Endothelial cell of umbilical vein (primary cell): ENCODE results near the gene STX16. TPM values are rescaled to one million over a fixed set of nuclear protein-coding genes. Genes with fewer than 3 reads are reported as not detected.

Experiments
- BruUV-seq: library from RNA; stranded (reverse); fragments of 400-500 nt; replicated peaks from 2 replicates; lab custom pipeline; 2021; lab: Mats Ljungman, UMichigan
- CTCF ChIA-PET: fragments of 300-600, 350-600 bp; sonication (Branson Sonifier 250); formaldehyde crosslinking; loops from one replicate; lab custom pipeline; 2021; ENCODE audit warnings: antibody characterized with exemption, inconsistent platforms; lab: Charles Lee
- POLR2A ChIA-PET: fragments of 300-600, 350-600 bp; sonication (Branson Sonifier 250); formaldehyde crosslinking; loops from one replicate; lab custom pipeline; 2021; ENCODE audit warnings: antibody characterized with exemption, inconsistent platforms; lab: Charles Lee
- DNase-seq: peaks from one replicate; pipeline ENCODE4 v3.0.0-alpha.2; 2011; ENCODE audit warnings: low read depth, low spot score
- FAIRE-seq: peaks from 2 replicates; lab custom pipeline; 2011; peaks lifted over from hg19 to GRCh38; lab: Jason Lieb, UNC
- H2AFZ ChIP-seq: 2 replicates; pipeline ENCODE4 v1.6.0; 2012; ENCODE audit warnings: low read depth, low read length, control low read depth, inconsistent platforms
- H3K27ac ChIP-seq: 2 replicates; pipeline ENCODE4 v1.5.1; 2011; ENCODE audit warnings: low read depth, mild to moderate bottlenecking, control low read depth, low read length, moderate library complexity; ENCODE audit not compliant: insufficient read depth
- H3K27me3 ChIP-seq, 2 experiments: 2 replicates each; pipeline versions ENCODE4 v1.6.0 to v1.6.1; 2011; ENCODE audit warnings: low read length in 2 of 2, mixed read lengths in 1 of 2; ENCODE audit not compliant: control insufficient read depth in 2 of 2, insufficient read depth in 2 of 2
- H3K36me3 ChIP-seq, 2 experiments: 2 replicates in 1 of 2; 3 replicates in 1 of 2; pipeline ENCODE4 v1.5.1; 2011; ENCODE audit warnings: low read length in 2 of 2, mild to moderate bottlenecking in 1 of 2, moderate library complexity in 1 of 2; ENCODE audit not compliant: control insufficient read depth in 2 of 2, insufficient read depth in 2 of 2; ENCODE audit errors: extremely low read depth in 1 of 2
- H3K4me1 ChIP-seq: 3 replicates; pipeline ENCODE4 v1.5.1; 2011; ENCODE audit warnings: mild to moderate bottlenecking, low read length; ENCODE audit not compliant: control insufficient read depth, insufficient read depth; ENCODE audit errors: extremely low read depth
- H3K4me2 ChIP-seq: 2 replicates; pipeline ENCODE4 v1.6.1; 2011; ENCODE audit warnings: low read length, control low read depth, mixed read lengths; ENCODE audit not compliant: insufficient read depth
- H3K4me3 ChIP-seq, 3 experiments: fragments of 200-600 bp in 1 of 3; sonication (generic), shearing (Covaris generic) in 1 of 3; replicated peaks in 1 of 3; 2 replicates each; pipeline ENCODE4 v1.5.1; 2011 to 2016; ENCODE audit warnings: control low read depth in 3 of 3, low read length in 3 of 3, mild to moderate bottlenecking in 2 of 3, inconsistent platforms in 1 of 3, low read depth in 1 of 3, moderate library complexity in 1 of 3; ENCODE audit not compliant: insufficient read depth in 1 of 3
- H3K79me2 ChIP-seq: 2 replicates; pipeline ENCODE4 v1.6.0; 2012; ENCODE audit warnings: low read length, inconsistent platforms; ENCODE audit not compliant: control insufficient read depth, insufficient read depth
- H3K9ac ChIP-seq: replicated peaks from 2 replicates; pipeline ENCODE3; 2011; ENCODE audit warnings: low read length, control low read depth; ENCODE audit not compliant: insufficient read depth; ENCODE audit errors: extremely low read depth
- H3K9me1 ChIP-seq: replicated peaks from 3 replicates; pipeline ENCODE4 v1.6.0; 2011; ENCODE audit warnings: mild to moderate bottlenecking, low read length; ENCODE audit not compliant: control insufficient read depth, insufficient read depth; ENCODE audit errors: extremely low read depth
- H3K9me3 ChIP-seq: replicated peaks from 2 replicates; pipeline ENCODE4 v1.5.1; 2012; ENCODE audit warnings: low read length, inconsistent platforms; ENCODE audit not compliant: control insufficient read depth, insufficient read depth
- H4K20me1 ChIP-seq: replicated peaks from 2 replicates; pipeline ENCODE3; 2011; ENCODE audit warnings: mild to moderate bottlenecking, low read length; ENCODE audit not compliant: control insufficient read depth, insufficient read depth; ENCODE audit errors: extremely low read depth
- EZH2 ChIP-seq: IDR thresholded peaks from 2 replicates; pipeline ENCODE4 v1.6.1; 2012; ENCODE audit warnings: borderline replicate concordance, low read depth, mild to moderate bottlenecking, moderate library complexity, low read length, inconsistent platforms; ENCODE audit not compliant: severe bottlenecking
- FOS ChIP-seq: IDR thresholded peaks from 2 replicates; pipeline ENCODE4 v1.6.1; 2011; ENCODE audit warnings: mild to moderate bottlenecking, low read length, moderate library complexity, borderline replicate concordance; ENCODE audit not compliant: insufficient read depth
- GATA2 ChIP-seq: IDR thresholded peaks from 2 replicates; pipeline ENCODE4 v1.7.0; 2011; ENCODE audit warnings: low read depth, mild to moderate bottlenecking, moderate library complexity, mixed read lengths, low read length; ENCODE audit not compliant: insufficient read length, insufficient read depth
- JUN ChIP-seq: IDR thresholded peaks from 2 replicates; pipeline ENCODE4 v1.6.1; 2011; ENCODE audit warnings: borderline replicate concordance, low read depth; ENCODE audit not compliant: insufficient read length, insufficient read depth
- MAX ChIP-seq: IDR thresholded peaks from 2 replicates; pipeline ENCODE4 v1.6.1; 2011; ENCODE audit not compliant: insufficient read depth, insufficient read length
- MYC ChIP-seq: IDR thresholded peaks from one replicate; pipeline ENCODE4 v1.6.1; 2011; ENCODE audit warnings: mild to moderate bottlenecking, low read depth, low read length
- POLR2A ChIP-seq: IDR thresholded peaks from 2 replicates; pipeline ENCODE4 v1.6.1; 2012; ENCODE audit warnings: low read depth, mild to moderate bottlenecking, control low read depth, low read length
- POLR2AphosphoS5 ChIP-seq: IDR thresholded peaks from 2 replicates; pipeline ENCODE4 v1.6.1; 2012; ENCODE audit warnings: low read depth, mild to moderate bottlenecking, control low read depth, low read length, moderate library complexity; ENCODE audit not compliant: insufficient read depth
- dilution Hi-C: fragments of 300-500 bp; cut with MboI; formaldehyde crosslinking; loops from one replicate; pipeline ENCODE4 v1.15.0; 2019; ENCODE audit warnings: low sequenced_read_pairs; ENCODE audit not compliant: extremely low pct_ligation_motif_present
- intact Hi-C: fragments of 100-400 bp; cut with micrococcal nuclease; formaldehyde crosslinking; loops from one replicate; pipeline ENCODE4 v1.10.0; 2022
- polyA plus RNA-seq, 4 experiments: library from polyadenylated mRNA; depleted of rRNA in 3 of 4; stranded (reverse) in 3 of 4; unstranded in 1 of 4; fragments of >200 nt; gene quantifications; 2 replicates each; pipeline versions ENCODE4 v1.2.1 to v1.2.3, GENCODE V29; 2011 to 2012; ENCODE audit warnings: missing spikeins in 1 of 4
- total RNA-seq: library from RNA; stranded (reverse); gene quantifications from 2 replicates; pipeline ENCODE4 v1.2.3, GENCODE V29; 2021
- TF ChIP-seq, protein P1 (sequence below), 2 donors: IDR thresholded peaks; 1 replicate in 1 of 2; 2 replicates in 1 of 2; pipeline ENCODE4 v1.5.1; 2011; ENCODE audit warnings: low read length in 2 of 2, mild to moderate bottlenecking in 2 of 2, moderate library complexity in 2 of 2, control low read depth in 1 of 2, inconsistent platforms in 1 of 2, low read depth in 1 of 2; ENCODE audit not compliant: insufficient read depth in 1 of 2; ENCODE audit errors: extremely low read depth in 1 of 2

The STX16 gene
- total and polyA plus RNA-seq, 2 donors (not counting 3 experiments of a cell fraction or from before 2014, with no cell fraction given): 43.1 to 63.5 TPM

DNA sequence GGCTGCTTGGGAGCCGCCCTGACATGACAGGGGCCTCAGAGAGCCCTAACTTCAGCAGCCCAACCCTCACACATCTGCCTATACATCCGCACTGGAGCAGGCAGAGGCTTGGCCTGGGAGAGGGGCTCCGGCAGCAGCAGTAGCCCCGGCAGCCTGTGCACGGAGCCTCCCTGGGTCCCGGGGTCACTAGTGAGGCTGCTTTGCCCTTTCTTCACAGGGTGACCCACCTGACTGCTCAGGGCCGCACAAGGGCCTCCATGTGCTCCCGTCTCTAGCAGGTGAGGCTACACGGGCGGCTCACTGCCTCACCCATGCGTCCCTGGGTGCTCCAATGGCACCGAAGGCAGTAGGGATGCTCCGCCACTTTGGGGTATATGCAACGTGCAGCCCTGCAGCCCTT, 36.7 kb upstream of the STX16 start:
- no TSS peak for BruUV-seq
- Histone ChIP-seq H3K9ac (no peak overlapping the region), H3K27me3 (peaks cover 0 to 5% of the 10 kb centered on the region in 2 experiments), H3K36me3 (no peaks in the 10 kb centered on the region), H4K20me1 (no peaks in the 10 kb centered on the region), H3K4me1 (no peaks in the 10 kb centered on the region), H3K9me3 (no peaks in the 10 kb centered on the region), H2AFZ (no peak overlapping the region), H3K4me3 (no peak overlapping the region), H3K4me2 (no peak overlapping the region), H3K27ac (no peak overlapping the region), H3K9me1 (no peaks in the 10 kb centered on the region), H3K79me2 (no peaks in the 10 kb centered on the region)
- DNase-seq (no peak), FAIRE-seq (no peak)
- intact Hi-C loops (no loop called here), dilution Hi-C loops (loop anchor here (25.0 kb wide), 1 partner anchor 223 kb away; no protein-coding TSS in a partner anchor)
- TF ChIP-seq POLR2A (no peak), MAX (no peak), EZH2 (no peak), MYC (no peak), FOS (no peak), JUN (no peak), GATA2 (no peak), POLR2AphosphoS5 (no peak)
- TF ChIP-seq, protein P1, sequence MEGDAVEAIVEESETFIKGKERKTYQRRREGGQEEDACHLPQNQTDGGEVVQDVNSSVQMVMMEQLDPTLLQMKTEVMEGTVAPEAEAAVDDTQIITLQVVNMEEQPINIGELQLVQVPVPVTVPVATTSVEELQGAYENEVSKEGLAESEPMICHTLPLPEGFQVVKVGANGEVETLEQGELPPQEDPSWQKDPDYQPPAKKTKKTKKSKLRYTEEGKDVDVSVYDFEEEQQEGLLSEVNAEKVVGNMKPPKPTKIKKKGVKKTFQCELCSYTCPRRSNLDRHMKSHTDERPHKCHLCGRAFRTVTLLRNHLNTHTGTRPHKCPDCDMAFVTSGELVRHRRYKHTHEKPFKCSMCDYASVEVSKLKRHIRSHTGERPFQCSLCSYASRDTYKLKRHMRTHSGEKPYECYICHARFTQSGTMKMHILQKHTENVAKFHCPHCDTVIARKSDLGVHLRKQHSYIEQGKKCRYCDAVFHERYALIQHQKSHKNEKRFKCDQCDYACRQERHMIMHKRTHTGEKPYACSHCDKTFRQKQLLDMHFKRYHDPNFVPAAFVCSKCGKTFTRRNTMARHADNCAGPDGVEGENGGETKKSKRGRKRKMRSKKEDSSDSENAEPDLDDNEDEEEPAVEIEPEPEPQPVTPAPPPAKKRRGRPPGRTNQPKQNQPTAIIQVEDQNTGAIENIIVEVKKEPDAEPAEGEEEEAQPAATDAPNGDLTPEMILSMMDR (IDR thresholded peaks at IDR 0.05; ENCODE audit: extremely low read depth in 1 of 2, insufficient read depth in 1 of 2, low read depth in 1 of 2, low read length in 2 of 2): no peak
- ChIA-PET CTCF (no interaction called here), POLR2A (no interaction called here)
